LNCAP (cell line): ENCODE measurements around the gene KRT78.

Experiments
- TF ChIP-seq, protein P1 (sequence below): fragments of 450-650 bp; IDR thresholded peaks from 2 replicates; pipeline ENCODE4 v1.5.1; 2017; ENCODE audit warnings: mild to moderate bottlenecking

The KRT78 gene

DNA sequence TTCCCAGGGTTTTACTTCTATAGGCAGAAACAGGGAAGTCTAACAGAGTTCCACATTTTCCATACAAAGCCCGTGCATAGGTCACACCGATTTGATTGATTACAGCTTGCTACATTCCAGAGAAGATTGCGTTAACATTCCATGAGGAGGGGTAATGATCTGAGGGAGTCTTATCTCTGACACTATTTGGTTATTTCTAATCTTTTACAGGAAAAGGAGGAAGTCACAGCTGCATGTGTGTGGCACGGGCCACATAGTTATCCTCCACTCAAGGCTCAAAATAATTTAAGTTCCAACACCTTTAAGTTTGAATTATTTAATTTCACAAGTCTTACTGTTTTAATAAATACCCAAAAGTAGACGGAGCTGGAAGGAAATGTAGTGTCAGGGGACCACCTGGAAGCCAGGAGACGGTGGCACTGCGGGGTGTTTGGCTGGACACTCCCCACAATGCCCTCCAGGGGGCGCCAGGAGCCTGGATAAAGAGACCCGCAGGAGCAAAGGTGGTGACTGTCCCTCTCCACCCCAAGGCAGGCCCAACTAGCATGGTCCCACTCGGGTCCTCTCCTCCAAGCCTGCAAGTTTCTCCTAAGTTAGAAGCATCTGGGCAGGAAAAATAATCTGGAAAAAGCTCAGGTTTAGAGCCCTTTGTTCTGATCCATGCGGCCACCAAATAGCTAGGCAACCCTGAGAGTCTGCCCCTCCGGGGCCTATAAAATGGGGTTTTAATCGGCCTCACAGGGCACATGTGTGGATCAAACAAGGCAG lies 35.9 kb upstream of the KRT78 start:
- TF ChIP-seq, protein P1, sequence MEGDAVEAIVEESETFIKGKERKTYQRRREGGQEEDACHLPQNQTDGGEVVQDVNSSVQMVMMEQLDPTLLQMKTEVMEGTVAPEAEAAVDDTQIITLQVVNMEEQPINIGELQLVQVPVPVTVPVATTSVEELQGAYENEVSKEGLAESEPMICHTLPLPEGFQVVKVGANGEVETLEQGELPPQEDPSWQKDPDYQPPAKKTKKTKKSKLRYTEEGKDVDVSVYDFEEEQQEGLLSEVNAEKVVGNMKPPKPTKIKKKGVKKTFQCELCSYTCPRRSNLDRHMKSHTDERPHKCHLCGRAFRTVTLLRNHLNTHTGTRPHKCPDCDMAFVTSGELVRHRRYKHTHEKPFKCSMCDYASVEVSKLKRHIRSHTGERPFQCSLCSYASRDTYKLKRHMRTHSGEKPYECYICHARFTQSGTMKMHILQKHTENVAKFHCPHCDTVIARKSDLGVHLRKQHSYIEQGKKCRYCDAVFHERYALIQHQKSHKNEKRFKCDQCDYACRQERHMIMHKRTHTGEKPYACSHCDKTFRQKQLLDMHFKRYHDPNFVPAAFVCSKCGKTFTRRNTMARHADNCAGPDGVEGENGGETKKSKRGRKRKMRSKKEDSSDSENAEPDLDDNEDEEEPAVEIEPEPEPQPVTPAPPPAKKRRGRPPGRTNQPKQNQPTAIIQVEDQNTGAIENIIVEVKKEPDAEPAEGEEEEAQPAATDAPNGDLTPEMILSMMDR: peak; percentile 92

DNA sequence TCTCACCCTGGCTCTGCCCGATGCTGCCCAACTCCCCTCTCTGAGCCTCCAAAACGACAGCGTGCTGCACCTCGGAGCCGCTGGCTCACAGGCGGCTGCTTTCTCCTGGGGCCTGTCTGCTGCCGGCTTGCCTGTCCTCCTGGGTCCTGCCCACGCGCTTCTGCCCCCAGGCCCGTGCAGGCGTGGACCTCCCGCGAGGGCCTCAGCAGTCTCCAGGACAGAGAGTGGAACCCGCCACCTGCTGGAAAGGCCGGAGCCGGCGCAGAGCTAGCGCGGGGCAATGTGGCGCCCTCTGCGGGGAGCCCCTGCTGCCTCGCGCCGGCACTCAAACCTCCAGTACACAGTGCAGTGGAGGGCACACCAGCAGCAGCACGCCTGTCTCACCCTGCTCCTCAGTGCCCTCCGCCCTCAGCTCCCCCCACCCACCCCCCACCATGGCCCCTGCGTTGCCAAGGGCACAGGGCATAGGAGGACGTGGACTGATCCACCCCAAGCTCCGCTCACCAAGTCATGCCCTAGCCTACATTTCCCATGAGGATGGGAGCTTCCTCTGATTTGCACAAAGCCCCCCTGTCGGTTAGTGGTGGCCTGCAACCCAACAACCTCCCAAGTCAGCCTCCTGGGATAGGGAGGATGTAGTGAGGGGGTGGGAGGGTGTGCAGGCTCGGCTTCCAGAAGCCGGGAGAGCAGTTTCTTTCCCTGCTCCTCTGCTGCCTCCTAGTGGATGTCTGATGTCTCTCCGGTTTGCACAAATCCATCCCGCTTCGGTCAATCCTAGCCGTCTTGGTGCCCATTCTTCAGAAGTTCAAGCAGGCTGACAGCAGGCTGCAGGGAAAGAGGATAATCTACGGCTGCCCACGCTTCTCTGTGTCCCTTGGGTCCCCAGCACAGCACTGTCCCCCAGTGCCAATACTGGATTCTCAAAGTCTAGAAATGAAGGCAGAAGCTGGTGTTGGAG lies 30.9 kb upstream of the KRT78 start:
- TF ChIP-seq, protein P1: peak; percentile 82

DNA sequence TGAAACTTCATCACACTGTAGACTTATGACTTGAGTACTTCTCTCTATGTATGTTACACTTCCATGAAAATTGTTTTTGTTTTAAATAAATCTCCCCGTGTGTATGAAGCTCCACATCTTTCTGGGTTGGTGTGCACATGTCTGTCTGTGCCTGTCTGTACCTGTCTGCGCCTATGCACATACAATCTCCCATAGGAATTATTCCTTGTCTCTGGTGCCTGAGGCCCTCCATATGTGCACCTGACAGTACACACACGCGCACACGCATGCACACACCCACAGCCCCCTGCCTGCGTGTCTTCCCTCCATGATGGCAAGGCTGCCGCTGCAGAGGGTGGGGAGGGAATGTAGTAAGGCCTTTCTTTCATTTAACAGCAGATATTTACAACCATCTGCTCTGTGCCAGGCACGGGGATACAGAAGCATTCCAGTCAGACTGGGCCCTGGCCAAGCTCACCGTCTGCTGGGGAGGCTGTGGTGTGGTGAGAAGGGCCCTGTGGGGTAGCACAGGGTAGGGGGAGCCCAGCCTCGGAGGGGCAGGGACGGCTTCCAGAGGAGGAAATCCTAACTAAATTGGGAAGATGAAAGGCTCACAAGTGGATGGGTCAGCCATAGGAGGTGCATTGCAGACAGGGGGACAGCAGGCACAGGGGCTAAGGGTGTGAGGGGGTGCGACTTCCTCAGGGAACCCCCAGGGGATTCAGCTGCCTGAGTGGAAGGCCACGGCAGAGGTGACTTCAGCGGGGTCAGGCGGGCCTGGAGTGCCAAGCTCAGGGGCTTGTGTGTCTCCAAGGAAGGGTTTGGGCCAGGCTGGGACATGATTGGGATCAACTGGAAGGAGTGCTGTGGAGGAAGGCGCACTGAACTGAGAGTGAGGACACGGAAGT lies 30.0 kb upstream of the KRT78 start:
- TF ChIP-seq, protein P1: no peak

DNA sequence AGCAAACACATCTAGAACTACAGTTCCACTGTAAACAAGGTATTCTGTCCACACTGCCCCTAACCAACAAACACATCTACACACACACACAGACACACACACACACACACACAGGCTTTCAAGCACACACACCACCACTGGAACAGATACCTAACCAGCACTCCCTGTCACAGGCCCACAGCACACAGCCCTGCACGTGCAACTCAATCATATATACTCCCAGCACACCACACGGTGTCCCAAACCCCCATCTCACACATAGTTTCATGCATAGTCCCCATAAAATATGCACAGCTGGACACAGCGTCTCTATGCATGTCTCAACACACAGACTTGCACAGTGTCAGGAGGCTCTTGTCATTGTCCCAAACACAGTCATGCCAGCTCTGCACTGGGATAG lies 28.4 kb upstream of the KRT78 start:
- TF ChIP-seq, protein P1: no peak

DNA sequence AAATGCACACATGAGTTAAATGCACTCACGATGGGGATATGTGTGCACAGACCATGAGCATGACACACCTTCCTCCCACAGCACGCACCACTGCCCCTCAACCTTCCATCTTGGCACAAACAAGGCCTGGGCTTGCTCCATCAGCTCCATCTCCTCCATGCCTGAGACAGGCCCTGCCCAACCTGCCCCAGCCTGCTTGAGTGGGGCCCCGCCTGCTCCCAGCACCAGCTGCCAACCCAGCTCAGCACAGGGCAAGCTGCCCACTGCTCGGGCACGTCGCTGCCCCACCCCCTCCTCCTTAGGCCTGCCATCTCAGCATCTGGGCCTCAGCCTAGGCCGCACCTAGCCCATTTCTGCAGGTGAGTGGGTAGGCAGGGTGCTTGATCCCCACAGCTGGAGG lies 27.6 kb upstream of the KRT78 start:
- TF ChIP-seq, protein P1: no peak

DNA sequence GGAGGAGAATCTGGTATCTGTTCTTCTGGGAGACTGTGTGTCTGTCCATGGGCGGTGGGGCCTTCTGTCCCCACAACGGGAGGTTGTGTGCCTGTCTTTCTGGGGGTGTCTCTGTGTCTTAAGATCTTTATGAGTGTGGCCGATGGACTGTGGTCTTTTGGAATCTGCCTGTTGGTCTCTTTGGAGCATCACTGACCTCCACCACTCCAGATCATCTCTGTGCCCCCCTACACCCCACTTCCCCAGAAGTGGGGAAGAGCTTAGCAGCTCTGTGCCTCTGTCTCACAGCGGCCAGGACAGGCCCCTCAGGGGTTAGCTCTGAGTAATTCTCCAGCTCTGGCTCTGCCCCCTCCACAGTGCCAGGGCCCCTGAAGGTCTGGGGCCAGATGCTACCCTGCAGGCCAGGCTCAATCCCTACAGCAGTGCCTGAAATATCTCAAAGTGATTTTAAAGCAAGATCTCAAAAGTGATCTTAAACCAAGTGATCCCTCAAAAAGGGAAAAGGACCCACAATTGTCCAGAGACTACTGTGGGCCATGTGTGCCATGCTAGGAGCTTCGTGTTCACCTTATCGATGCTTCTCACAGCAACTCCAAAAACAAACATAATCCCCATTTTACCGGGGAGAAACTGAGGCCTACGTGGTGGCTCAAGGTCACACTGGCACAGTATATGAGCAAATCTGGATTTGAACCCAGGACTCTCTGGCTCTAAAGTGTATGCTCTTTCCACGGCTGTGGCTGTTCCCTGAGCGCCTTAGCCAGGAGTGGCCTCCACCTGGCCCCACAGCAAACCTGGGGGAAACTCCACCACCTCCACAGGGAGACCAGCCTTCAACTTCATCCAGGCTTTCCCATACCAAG lies 26.0 kb upstream of the KRT78 start:
- TF ChIP-seq, protein P1: no peak
